IPS-11a (cell line): ENCODE results near the gene P4HA2.

Experiments
- H3K4me3 ChIP-seq: one replicate; pipeline ENCODE4 v1.5.1; 2013; ENCODE audit warnings: low read depth, low read length, control low read depth

The P4HA2 gene

DNA sequence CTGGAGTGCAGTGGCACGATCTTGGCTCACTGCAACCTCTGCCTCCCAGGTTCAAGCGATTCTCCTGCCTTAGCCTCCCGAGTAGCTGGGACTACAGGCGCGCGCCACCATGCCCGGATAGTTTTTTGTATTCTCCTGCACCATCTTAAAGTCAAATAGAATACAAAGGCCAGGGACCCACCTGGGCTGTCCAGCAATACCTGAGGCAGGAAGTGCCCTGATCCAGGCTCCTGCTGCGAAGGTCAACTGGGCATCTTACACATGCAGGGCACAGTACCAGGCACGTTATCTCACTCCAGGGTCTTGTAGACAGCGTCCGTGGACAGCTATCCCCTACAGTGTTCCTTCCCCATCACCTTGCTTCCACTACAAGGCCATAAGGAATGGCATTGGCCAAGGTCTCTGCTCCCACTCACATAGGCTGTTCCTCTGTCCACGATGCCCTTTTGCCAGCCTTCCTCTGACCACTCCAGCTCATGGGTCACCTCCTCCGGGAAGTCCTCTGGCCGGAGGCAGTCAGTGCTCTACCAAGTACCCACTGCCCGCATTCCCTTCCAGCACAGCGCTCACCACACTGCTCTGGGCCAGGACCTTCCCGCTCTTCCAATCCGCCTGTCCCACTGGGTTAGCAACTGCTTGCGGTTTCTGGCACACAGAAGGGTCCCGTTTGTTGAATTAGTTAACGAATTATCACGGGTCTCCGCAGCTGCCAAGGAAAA, 978 bp downstream of the P4HA2 start:
- peak overlapping the region; percentile 53 for H3K4me3 ChIP-seq

DNA sequence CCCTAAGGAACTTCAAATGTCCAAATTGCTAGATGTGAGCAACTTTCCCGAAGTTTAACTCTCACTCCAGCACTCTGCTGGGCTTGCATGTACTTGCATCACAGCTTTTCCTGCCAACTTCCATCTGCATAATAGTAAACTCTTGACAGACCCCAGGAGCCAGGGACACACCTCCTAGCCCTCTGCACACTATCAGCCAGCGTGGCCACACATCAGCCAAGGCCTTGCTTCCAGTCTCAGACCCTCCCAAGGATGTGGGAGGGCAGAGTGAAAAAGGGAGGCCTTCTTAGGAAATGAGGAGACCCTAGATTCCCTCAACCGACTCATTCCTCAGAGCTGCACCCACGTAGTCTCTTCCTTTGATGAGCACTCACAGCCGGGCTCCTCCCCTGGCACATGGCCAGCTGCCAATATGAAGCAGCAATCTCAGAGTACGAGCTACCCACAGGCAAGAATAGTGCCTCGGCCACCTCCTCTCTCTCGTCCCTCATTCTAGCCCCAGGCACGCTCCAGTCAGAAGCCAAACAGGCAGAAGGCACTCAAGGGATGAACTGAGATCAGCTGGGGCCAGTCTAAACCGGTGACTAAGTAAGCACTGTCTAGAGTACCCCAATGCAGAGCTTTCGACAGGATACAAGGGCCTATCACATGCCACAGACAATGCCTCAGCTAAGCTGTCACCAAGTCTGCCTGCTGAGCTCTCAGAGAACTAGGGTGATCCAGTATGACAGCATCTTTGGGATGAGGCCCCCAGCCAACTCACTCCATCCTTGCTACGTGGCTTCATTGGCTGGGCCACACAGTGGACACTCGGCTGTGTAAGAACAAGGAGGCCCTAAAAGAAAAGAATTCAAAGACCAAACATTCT, 2.3 kb downstream of the P4HA2 start:
- no peak overlapping the region for H3K4me3 ChIP-seq

DNA sequence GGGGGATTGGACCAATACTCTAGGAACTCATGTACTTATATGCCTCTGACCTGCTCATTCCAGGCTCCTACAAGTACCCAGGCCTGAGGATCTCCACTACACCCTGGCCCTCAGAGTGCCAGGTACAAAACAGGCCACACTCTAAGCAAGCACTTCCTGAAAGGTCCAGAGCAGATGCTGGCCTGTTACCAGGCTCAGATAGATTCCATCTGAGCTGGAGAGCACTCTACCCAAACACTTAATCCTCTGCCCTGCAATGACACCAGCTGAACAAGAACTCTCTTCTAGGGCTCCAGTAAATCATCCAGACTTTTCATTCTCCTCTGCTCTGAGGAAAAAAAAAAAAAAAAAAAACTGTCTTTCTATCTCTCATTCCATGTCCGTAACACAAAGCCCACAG, 2.9 kb downstream of the P4HA2 start:
- H3K4me3 ChIP-seq: no peak overlapping the region

DNA sequence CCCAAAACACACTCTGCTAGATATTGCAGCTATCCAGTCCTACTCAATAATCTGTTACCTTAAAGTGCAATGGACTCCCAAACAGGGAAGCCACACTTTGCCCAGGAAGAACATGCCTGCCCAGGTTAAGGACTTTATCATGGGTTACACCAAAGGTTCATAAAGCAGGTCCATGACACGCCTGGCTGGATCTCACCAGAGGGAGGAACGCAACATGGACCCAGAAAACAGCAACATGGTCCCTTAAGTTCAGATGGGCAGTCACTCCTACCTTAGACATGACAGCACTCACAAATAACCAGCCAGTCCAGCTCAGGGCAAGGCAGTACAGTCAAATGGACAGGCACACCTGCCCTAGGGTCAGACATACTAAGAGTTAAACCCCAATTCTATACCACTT, 3.8 kb downstream of the P4HA2 start:
- no peak overlapping the region for H3K4me3 ChIP-seq

DNA sequence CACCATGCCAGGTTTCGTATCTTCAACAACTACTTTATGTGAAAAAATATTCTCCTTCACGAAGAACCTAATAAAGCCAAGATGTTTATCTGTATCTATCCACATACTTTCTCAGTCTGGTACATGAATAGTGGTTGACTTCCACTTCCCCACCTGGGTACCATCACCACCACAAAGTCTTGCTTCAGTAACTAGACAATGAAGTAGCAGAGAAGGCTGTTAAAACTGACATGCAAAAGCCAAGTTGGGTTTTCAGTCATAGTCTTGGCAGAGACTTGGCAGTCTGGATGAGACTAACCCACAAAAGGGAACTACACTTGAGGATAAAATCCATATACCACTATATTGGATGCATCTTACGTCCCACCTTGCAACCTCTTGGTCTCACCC, 5.0 kb downstream of the P4HA2 start:
- no peak overlapping the region for H3K4me3 ChIP-seq

DNA sequence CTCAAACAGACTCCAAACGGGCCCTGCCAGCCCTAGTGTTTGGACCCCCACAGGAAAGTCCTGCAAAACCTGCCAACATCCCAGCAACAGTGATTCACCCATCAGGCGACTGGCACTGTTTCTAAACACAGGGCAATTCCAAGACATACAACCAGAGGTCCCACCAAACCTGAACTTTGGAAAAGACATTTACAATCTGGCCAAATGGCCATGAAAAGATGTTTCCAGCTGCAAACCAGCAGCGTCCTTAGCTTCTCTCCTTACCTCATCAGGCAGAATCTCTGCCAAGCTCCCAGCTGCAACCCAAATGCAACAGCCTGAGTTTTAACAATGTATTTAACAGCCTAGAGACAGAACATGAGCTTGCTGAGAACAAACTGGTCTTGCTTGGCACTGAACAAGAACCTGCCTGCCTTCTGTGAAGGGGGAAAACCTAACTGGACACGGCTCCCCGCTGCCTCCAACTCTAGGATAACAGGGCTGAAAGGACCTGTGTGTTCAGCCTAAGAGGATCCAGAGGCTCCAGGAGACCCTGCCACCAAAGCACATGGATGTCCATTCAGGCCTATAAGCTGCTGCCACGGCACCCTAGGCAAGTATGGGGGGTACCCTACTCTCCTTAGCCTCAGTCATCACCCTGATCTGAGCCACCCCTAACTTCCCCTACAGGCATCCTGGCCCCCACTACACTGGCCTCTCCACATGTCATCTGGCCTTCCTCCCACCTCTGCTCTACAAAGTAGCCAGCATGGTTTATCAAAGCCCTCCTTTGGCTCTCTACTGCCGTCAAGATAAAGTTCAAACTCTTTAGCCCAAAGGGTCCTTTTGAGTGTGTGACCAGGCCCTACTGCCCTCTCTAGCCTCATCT, 5.6 kb downstream of the P4HA2 start:
- no peak overlapping the region for H3K4me3 ChIP-seq

DNA sequence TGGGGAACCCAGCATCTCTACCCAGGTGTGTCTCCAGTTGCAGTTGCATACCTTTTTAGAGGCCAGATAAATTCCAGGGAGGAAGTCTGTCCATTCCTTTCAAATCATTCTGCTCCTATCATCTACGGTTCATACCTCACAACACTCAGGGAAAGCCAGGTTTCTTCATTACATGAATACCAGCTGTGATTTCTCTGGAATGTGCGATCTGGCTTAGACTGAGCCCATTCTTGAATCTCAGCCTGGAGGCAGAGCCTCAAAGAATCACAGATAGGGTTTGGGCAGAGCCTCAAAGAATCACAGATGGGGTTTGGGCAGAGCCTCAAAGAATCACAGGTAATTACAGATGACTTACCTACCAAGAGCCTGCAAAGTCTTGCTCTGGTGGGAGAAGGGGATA, 7.2 kb downstream of the P4HA2 start:
- no peak overlapping the region for H3K4me3 ChIP-seq

DNA sequence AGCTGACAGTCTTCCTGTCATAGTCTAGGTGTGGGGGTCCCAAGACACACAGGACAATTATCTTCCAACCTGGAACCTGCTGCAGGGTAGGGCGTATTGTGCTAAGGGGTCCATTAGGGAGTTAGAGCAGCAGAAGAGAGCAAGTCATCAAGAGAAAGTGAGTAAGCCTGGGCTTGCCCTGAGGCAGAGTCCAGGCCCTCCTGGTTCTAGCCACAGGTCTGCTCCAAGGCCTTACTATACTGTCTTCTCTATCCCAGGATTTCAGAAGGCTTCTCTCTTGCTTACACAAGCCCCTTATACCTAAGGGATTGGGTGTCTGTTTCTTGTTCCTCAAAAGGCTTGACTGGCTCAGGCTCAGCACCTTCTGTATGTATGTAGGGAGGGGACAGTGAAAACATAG, 7.7 kb downstream of the P4HA2 start:
- H3K4me3 ChIP-seq: no peak overlapping the region

DNA sequence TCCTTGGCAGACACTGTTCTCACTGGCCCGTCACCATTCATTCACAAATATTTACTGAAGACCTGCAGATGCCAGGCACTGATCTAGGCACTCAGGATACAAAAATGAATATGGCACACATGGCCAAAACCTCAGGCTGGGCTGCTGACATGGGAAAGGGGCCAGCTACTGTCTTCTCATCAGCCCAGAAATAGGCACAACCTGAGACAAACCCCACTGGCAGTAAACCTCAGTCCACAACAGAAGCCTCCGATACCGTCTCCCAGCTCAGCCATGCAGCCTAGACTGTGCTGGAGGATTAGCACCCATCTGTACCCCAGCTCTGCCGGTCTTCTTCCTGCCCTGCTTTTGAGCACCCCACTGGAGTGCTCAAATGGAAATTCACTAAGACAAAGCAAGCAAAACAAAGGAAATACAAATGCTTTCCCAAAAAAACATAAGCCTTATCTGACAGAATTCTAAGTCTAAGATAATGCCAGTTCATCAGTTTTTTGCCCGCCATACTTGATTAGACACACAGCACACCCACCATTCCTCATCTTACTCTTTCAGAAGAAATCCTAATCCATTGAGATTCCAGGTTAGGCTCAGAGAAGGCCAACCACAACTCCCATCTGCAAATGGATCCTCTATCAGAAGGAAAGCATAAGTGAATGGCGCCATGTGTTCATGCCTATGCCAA, 8.2 kb downstream of the P4HA2 start:
- no peak overlapping the region for H3K4me3 ChIP-seq

DNA sequence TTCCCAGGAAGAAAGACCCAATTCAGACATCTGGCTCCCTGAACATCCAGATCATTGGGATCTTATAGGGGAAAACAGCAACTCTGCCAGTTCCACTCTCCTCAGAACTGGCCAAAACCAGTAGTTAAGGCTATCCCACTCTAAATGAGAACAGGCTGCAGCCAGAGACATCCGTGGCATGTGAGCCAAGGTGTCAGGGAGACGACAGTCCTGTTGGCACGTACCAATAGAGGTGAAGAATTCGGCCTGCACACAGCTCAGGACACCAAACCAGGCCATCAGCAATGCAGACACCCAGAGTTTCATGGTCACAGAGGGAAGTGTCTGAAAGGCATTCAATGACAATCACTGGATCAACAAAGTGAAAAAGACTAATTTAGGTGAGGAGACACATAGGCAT, 9.3 kb downstream of the P4HA2 start:
- H3K4me3 ChIP-seq: no peak overlapping the region

DNA sequence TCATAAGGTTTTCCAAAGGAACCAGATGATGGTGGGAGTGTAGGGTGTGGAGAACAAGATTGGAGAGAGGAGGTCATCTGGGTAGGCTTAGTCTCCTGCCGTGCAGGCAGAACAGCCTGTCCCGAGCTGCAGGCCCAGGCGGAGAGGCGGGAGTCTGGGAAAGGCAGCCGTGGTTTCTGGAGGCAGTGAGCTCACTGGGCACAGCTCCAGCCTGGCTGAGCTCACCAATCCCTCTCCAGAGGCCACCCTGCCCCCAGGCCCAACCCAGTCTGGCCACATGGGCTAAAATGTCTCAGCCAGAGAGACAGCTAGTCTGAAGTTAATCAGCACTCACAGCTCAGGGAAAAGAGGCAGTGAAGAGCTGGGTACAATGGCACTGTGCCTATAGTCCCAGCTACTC, 12.3 kb downstream of the P4HA2 start:
- no peak overlapping the region for H3K4me3 ChIP-seq

DNA sequence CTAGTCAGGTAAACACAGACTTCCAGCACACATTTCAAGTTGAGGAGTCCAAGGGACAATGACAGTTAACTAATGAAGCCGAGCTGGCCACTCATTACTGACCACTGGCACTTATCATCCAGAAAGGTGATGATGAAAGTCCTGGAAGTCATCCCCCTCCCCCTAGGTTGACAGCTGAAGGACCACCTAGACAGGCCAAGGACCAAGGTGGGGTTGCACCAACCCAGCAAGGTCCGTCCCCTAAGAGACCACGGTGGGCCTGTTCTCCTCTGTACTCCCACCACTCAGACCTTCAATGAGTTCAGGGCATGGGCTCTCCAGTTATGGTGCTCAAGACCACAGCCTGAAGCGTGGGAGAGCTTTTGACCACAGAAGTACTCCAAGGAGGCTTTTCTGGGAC, 13.2 kb downstream of the P4HA2 start:
- H3K4me3 ChIP-seq: no peak overlapping the region

DNA sequence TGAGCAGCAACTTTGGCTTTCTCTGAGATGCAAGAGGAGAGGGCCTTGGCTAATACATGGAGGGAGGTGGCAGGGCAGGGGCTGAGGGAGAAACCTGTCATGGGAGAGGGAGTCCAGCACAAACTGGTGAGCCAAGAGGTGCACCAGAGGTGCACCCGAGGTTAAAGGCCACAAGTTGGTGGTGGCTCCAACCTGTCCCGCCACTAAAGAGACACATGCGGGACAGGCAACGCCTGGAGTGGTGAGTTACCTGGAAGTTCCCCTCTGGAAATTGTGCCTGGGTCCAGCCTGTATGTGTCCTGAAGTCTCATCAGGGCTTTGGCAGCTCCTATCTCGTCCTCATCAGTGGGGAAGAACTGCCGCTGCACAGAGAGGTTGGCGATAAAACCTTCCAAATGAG, 14.0 kb downstream of the P4HA2 start:
- no peak overlapping the region for H3K4me3 ChIP-seq

DNA sequence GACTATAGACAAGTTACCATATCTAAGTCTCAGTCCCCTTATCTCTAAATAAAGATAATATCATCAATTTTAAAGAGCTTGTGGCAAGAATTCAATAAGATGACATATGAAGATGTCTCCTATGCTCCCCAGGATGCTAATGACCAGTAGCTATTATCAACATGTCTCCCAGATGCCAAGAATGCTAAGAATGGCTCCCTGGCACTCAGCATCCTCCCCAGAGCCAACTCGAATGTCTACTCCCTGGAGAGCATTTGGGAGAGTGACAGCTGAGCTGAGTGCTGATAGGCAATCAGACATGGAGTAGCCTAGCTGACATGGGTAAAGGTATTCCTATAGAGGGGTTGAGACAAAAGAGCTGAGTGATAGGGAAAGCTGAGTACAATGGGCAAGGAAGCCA, 15.9 kb downstream of the P4HA2 start:
- H3K4me3 ChIP-seq: no peak overlapping the region

DNA sequence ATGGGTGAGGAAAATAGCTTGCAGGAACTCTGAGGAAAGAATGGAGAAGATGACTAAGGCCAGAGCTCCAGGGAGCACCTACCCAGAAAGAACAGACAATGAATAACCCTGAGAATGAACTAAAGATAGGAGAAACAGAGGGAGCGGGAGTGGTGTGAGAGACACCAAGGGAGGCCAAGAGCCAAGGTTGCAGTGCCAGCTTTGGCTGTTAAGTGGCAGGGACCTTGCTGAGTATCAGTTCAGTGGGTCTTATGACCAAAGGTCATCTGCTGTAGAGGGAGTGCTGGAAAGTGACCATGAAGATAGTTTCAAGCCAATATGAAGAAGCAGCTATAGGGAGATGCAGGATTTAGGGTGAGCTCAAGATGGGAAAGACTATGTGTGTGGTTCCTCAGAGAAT, 16.7 kb downstream of the P4HA2 start:
- no peak overlapping the region for H3K4me3 ChIP-seq

DNA sequence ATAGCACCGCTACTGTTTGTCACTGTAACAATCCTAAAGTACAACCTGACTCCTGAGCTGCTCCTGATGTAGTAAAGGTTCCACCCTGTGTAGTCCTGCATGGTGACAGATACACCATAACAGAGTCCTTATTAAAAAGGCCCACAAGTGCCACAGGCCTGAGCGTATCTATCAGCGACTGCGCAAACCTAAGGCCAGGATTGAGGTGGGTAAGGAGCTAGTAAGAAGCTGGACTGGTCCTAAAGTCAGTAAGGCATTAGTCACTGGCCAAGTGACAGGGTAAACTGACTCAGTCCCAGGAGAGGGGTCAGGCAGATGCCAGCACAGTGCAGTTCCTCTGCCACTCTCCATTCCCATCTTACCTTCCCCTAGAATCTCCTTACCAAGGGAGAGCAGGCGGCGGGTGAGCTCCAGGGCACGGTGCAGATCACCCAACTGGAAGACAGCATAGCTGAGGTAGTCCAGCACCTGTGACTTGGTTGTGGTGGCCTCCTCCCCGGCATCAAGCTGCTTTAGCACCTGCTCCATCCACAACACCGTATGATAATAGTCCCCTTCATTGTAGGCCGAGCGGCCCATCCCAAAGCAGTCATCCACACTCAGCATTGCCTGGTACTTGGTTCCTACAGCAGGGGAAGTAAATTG, 17.6 kb downstream of the P4HA2 start:
- no peak overlapping the region for H3K4me3 ChIP-seq

DNA sequence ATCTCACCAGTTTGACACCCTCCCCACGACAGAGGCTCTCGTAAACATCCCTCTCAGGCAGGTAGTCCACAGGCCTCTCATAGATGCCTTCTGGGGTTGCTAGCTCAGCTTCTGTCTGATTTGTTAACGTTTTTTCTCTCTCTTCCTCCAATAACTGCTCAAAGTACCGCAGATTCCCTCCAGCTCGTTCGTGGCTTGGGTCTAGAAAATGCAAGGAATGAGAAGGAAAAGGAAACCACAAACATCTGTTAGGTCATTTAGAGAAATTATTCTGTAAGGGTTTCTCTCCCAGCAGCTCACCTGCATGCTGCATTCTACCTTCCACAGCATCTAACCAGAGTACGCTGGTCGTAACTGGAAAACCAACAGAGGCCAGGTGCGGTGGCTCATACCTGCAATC, 18.5 kb downstream of the P4HA2 start:
- H3K4me3 ChIP-seq: no peak overlapping the region

DNA sequence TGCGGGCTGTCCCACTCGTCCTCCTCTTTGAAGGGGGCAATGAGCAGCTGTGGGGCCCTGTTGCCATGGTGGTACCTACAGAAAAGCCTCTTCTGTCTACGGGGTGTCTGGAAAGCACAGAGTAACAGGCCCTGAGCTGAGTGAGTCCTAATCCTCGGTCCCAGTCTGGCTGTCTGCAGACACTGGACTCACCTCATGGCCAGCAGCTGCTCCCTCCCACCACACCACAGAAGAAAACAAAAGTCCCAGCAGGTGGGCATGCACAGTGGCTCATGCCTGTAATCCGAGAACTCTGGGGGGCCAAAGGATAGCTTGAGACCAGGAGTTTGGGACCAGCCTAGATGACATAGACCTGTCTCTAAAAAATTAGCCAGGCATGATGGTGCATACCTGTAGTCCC, 19.9 kb downstream of the P4HA2 start:
- no peak overlapping the region for H3K4me3 ChIP-seq

DNA sequence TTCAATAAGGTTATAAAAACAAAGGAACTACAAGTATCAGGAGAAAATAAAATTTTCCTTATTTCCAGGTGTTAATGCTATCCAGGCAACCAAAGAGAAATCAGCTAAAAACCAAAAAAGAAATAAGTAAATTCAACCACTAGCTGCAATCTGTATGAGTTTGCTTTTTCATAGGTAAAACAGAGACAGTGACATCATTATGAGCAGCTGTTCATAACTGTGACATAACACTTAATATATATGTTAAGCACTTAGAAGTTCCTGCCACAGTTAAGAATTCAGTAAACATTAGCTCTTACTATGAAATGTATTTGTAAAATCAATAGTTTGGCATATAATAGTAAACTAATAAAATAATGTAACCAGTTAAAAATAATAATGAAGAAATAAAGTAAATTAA, 20.9 kb downstream of the P4HA2 start:
- H3K4me3 ChIP-seq: no peak overlapping the region

DNA sequence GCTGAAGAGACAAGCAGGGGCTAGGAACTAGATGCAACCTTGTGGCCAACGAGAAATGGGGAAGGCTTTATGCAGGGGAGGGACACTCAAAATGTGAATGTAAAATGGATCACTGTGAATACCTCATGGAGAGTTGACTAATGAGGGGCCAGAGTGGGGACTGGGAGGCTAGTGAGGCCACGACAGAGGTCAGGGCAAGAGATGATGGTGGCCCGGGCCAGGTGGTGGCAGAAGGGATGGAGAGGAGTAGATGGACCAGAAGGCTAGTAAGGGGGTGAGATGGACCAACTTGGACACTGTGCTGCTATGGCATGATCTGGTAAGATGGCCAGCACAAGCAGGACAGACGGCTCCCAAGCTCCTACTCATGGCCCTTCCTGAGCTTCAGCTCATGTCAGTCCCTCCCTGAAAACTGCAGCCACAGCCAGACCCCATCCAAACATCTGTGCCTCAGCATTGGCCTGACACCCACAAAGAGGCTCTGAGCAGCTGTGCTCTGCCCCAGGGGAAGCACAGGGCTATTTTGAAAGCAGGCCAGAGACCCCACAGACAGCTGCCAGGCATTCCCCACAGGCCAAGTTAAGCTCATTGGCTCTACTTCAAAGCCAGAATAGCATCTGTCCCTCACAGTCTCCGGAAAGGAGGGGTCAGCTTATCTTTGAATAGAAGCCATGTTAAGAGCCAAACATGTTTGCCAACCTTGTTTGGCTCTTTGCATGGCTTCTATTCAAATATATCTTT, 22.1 kb downstream of the P4HA2 start:
- no peak overlapping the region for H3K4me3 ChIP-seq
